SH-SY5Y (cell line): ENCODE measurements around the gene HIVEP2.

Experiments
- GATA2 ChIP-seq: IDR thresholded peaks from 2 replicates; pipeline ENCODE4 v1.6.1; 2011; ENCODE audit warnings: mild to moderate bottlenecking, low read depth, low read length
- GATA3 ChIP-seq: IDR thresholded peaks from 2 replicates; pipeline ENCODE4 v1.6.1; 2011; ENCODE audit warnings: low read depth, mild to moderate bottlenecking, low read length, moderate library complexity

- TF ChIP-seq GATA2 (no peak), GATA3 (no peak)
These were observed 8.6 kb upstream of the HIVEP2 start for GRCh38 chr6:142953373-142954273.
